Panc1 (cell line): Measurements from ENCODE around the gene PIK3R5. TPM values are rescaled to one million over a fixed set of nuclear protein-coding genes. Genes with fewer than 3 reads are reported as not detected.

Experiments used
- ATAC-seq: fragments of 200-7000 bp; cut with Tn5 transposase; 2 replicates; pipeline ENCODE4 v1.9.1; 2020; ENCODE audit warnings: mild to moderate bottlenecking, moderate library complexity
- BruUV-seq: library from RNA; stranded (reverse); fragments of 400-500 nt; replicated peaks from 2 replicates; lab custom pipeline; 2021; lab: Mats Ljungman, UMichigan
- CTCF ChIA-PET: fragments of 300-600 bp; sonication (Branson Sonifier 250); formaldehyde crosslinking; loops from one replicate; lab custom pipeline; 2022; ENCODE audit warnings: antibody characterized with exemption; lab: Charles Lee
- POLR2A ChIA-PET: fragments of 300-600 bp; sonication (Branson Sonifier 250); formaldehyde crosslinking; loops from one replicate; lab custom pipeline; 2022; ENCODE audit warnings: antibody characterized with exemption; lab: Charles Lee
- DNase-seq: peaks from one replicate; pipeline ENCODE4 v3.0.0-alpha.2; 2010; ENCODE audit warnings: low read depth, low spot score
- H3K27ac ChIP-seq: 2 replicates; pipeline ENCODE4 v1.5.1; 2011; ENCODE audit warnings: mild to moderate bottlenecking, low read length, inconsistent platforms
- H3K27me3 ChIP-seq: fragments of 200-500 bp; sonication (Bioruptor generic); 2 replicates; pipeline ENCODE4 v1.6.0; 2014; ENCODE audit warnings: low read length, inconsistent platforms; ENCODE audit not compliant: control insufficient read depth, insufficient read depth
- H3K36me3 ChIP-seq: fragments of 200-500 bp; sonication (Bioruptor generic); 2 replicates; pipeline ENCODE4 v1.5.1; 2014; ENCODE audit warnings: inconsistent platforms, mild to moderate bottlenecking, low read length, moderate library complexity; ENCODE audit not compliant: control insufficient read depth, insufficient read depth
- H3K4me1 ChIP-seq: 2 replicates; pipeline ENCODE4 v1.5.1; 2011; ENCODE audit warnings: inconsistent platforms, mild to moderate bottlenecking, low read length, moderate library complexity; ENCODE audit not compliant: control insufficient read depth, insufficient read depth
- H3K4me3 ChIP-seq, 2 experiments: 2 replicates each; pipeline ENCODE4 v1.5.1; 2011 to 2012; ENCODE audit warnings: low read depth in 2 of 2, low read length in 2 of 2, mild to moderate bottlenecking in 2 of 2, inconsistent platforms in 1 of 2, moderate library complexity in 1 of 2
- H3K9me3 ChIP-seq: fragments of 200-500 bp; sonication (Bioruptor generic); 2 replicates; pipeline ENCODE4 v1.5.1; 2014; ENCODE audit warnings: low read depth, mild to moderate bottlenecking, inconsistent platforms, low read length, moderate library complexity; ENCODE audit not compliant: control insufficient read depth, insufficient read depth
- POLR2AphosphoS5 ChIP-seq: IDR thresholded peaks from 2 replicates; pipeline ENCODE4 v1.6.1; 2012; ENCODE audit warnings: mild to moderate bottlenecking, low read depth, low read length, moderate library complexity
- SIN3A ChIP-seq: IDR thresholded peaks from 2 replicates; pipeline ENCODE4 v1.6.1; 2012; ENCODE audit warnings: low read depth, mild to moderate bottlenecking, low read length, moderate library complexity, borderline replicate concordance; ENCODE audit not compliant: insufficient read depth
- TCF7L2 ChIP-seq: IDR thresholded peaks from 2 replicates; pipeline ENCODE4 v1.6.1; 2011; ENCODE audit warnings: mild to moderate bottlenecking, low read depth, low read length, inconsistent platforms
- in situ Hi-C: cut with HindIII; loops from 2 replicates; pipeline ENCODE4 v1.10.0; 2016; ENCODE audit warnings: low sequenced_read_pairs, low pct_unique_long_range_greater_than_20kb
- intact Hi-C: fragments of 100-400 bp; cut with micrococcal nuclease; formaldehyde crosslinking; loops from one replicate; pipeline ENCODE4 v1.10.0; 2022; ENCODE audit not compliant: unreplicated experiment
- total RNA-seq: library from RNA; stranded (reverse); gene quantifications from one replicate; pipeline ENCODE4 v1.2.1, GENCODE V29; 2021; ENCODE audit not compliant: unreplicated experiment
- TF ChIP-seq, protein P1 (sequence below), 2 experiments: IDR thresholded peaks; 2 replicates each; pipeline ENCODE4 v1.6.1; 2011 to 2012; ENCODE audit warnings: low read depth in 2 of 2, control low read depth in 1 of 2, low read length in 1 of 2, mild to moderate bottlenecking in 1 of 2, moderate library complexity in 1 of 2; ENCODE audit not compliant: insufficient read depth in 1 of 2
- TF ChIP-seq, protein P2 (sequence below): fragments of 450-650 bp; IDR thresholded peaks from 2 replicates; pipeline ENCODE4 v1.5.1; 2017; ENCODE audit warnings: mild to moderate bottlenecking

Gene PIK3R5
- total RNA-seq, 1 experiment from 2014 or later: 0.15 TPM

DNA sequence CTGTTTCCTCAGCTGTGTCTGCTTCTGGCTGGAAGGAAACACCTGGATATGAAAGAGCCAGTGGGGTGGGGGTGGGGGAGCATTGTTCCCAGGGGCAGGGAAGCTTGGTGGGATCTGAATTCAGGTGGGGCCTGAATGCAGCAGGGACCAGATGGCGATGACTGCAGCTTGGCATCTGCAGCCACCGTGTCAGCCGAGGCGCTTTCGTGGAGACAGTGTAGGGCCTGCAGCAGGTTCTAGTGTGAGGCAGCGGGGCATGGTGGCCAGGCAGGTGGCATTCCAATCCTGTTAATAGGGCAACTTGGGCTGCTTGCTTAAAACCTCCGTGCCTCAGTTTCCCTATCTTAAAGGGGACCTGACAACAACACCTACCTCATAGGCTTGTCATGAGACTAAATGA is 99.7 kb downstream of the PIK3R5 start:
- intact Hi-C loops: no loop called here

DNA sequence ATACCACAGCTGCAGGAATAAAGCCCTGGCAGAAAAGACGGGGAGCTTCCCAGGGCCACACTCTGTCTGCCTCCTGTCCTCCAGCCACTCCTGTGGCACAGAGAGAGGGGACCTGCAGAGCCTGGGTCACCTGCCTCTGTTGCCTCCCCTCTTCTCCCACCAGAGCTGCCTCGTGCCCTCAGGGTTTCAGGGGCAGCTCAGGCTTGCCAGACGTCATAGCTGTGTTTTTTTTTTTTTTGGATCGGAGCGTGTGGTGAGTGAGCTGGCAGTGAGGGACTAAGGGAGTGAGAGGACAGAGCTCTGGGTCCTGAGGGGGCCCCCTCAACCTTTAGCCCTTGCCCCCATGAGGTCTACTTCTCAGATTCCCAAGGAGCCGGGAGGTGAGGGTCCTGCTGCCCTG is 100.1 kb downstream of the PIK3R5 start:
- intact Hi-C loops: no loop called here
- ChIA-PET CTCF (no interaction called here), POLR2A (no interaction called here)
- DNase-seq (no peak), ATAC-seq (no peak)
- no peak overlapping the region for H3K27ac ChIP-seq
- TF ChIP-seq, protein P1, sequence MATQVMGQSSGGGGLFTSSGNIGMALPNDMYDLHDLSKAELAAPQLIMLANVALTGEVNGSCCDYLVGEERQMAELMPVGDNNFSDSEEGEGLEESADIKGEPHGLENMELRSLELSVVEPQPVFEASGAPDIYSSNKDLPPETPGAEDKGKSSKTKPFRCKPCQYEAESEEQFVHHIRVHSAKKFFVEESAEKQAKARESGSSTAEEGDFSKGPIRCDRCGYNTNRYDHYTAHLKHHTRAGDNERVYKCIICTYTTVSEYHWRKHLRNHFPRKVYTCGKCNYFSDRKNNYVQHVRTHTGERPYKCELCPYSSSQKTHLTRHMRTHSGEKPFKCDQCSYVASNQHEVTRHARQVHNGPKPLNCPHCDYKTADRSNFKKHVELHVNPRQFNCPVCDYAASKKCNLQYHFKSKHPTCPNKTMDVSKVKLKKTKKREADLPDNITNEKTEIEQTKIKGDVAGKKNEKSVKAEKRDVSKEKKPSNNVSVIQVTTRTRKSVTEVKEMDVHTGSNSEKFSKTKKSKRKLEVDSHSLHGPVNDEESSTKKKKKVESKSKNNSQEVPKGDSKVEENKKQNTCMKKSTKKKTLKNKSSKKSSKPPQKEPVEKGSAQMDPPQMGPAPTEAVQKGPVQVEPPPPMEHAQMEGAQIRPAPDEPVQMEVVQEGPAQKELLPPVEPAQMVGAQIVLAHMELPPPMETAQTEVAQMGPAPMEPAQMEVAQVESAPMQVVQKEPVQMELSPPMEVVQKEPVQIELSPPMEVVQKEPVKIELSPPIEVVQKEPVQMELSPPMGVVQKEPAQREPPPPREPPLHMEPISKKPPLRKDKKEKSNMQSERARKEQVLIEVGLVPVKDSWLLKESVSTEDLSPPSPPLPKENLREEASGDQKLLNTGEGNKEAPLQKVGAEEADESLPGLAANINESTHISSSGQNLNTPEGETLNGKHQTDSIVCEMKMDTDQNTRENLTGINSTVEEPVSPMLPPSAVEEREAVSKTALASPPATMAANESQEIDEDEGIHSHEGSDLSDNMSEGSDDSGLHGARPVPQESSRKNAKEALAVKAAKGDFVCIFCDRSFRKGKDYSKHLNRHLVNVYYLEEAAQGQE (IDR thresholded peaks at IDR 0.05; ENCODE audit: insufficient read depth in 1 of 2, low read depth in 2 of 2, low read length in 1 of 2): no peak
- TF ChIP-seq TCF7L2 (no peak), SIN3A (no peak), POLR2AphosphoS5 (no peak)
- TF ChIP-seq, protein P2, sequence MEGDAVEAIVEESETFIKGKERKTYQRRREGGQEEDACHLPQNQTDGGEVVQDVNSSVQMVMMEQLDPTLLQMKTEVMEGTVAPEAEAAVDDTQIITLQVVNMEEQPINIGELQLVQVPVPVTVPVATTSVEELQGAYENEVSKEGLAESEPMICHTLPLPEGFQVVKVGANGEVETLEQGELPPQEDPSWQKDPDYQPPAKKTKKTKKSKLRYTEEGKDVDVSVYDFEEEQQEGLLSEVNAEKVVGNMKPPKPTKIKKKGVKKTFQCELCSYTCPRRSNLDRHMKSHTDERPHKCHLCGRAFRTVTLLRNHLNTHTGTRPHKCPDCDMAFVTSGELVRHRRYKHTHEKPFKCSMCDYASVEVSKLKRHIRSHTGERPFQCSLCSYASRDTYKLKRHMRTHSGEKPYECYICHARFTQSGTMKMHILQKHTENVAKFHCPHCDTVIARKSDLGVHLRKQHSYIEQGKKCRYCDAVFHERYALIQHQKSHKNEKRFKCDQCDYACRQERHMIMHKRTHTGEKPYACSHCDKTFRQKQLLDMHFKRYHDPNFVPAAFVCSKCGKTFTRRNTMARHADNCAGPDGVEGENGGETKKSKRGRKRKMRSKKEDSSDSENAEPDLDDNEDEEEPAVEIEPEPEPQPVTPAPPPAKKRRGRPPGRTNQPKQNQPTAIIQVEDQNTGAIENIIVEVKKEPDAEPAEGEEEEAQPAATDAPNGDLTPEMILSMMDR: no peak
- H3K27me3 ChIP-seq: no peaks in the 10 kb centered on the region; the same call in 1 of the 2 replicates
- no peak overlapping the region for H3K4me3 ChIP-seq
- no TSS peak for BruUV-seq
- H3K36me3 ChIP-seq: no peaks in the 10 kb centered on the region
- in situ Hi-C loops: no loop called here
- H3K9me3 ChIP-seq: no peaks in the 10 kb centered on the region
- no peaks in the 10 kb centered on the region for H3K4me1 ChIP-seq

More for the DNA sequence above, 99.7 kb downstream of the PIK3R5 start:
- Histone ChIP-seq H3K4me1 (no peaks in the 10 kb centered on the region), H3K27ac (no peak overlapping the region), H3K36me3 (no peaks in the 10 kb centered on the region), H3K9me3 (no peaks in the 10 kb centered on the region), H3K4me3 (no peak overlapping the region), H3K27me3 (no peaks in the 10 kb centered on the region; the same call in 1 of the 2 replicates)
- DNase-seq (no peak), ATAC-seq (no peak)
- no TSS peak for BruUV-seq
- in situ Hi-C loops: no loop called here
- CTCF ChIA-PET: no interaction called here
- TF ChIP-seq POLR2AphosphoS5 (no peak), SIN3A (no peak), TCF7L2 (no peak)
- TF ChIP-seq, protein P1 (IDR thresholded peaks at IDR 0.05; ENCODE audit: insufficient read depth in 1 of 2, low read depth in 2 of 2, low read length in 1 of 2): no peak
- TF ChIP-seq, protein P2: no peak
- POLR2A ChIA-PET: no interaction called here
